WTC11 (cell line): ENCODE results near the gene TEP1. TPM values are rescaled to one million over a fixed set of nuclear protein-coding genes. Genes with fewer than 3 reads are reported as not detected.

ENCODE experiments used
- ATAC-seq: fragments of 200-7000 bp; cut with Tn5 transposase; 2 replicates; pipeline ENCODE4 v1.10.0; 2021; ENCODE audit warnings: mild to moderate bottlenecking, moderate library complexity
- CTCF ChIA-PET: fragments of 300-600 bp; sonication (Branson Sonifier 250); formaldehyde crosslinking; loops from one replicate; lab custom pipeline; 2021; ENCODE audit warnings: antibody characterized with exemption; lab: Charles Lee
- POLR2A ChIA-PET: fragments of 350-600 bp; sonication (Branson Sonifier 250); formaldehyde crosslinking; loops from one replicate; lab custom pipeline; 2021; ENCODE audit warnings: antibody characterized with exemption; lab: Charles Lee
- DNase-seq: peaks from one replicate; pipeline ENCODE4 v3.0.0; 2021; ENCODE audit warnings: low spot score
- H3K27ac Mint-ChIP-seq: 2 replicates; pipeline ENCODE4 v1.8.0; 2021; ENCODE audit warnings: mixed read lengths
- H3K27me3 Mint-ChIP-seq: 2 replicates; pipeline ENCODE4 v1.8.0; 2021; ENCODE audit warnings: low read depth, mild to moderate bottlenecking, moderate library complexity, mixed read lengths
- H3K36me3 Mint-ChIP-seq: 2 replicates; pipeline ENCODE4 v1.8.0; 2021; ENCODE audit warnings: mixed read lengths
- H3K4me1 Mint-ChIP-seq: 2 replicates; pipeline ENCODE4 v1.8.0; 2022; ENCODE audit warnings: mixed read lengths
- H3K4me3 Mint-ChIP-seq: 2 replicates; pipeline ENCODE4 v1.8.0; 2021; ENCODE audit warnings: mild to moderate bottlenecking, moderate library complexity, mixed read lengths
- H3K9me3 Mint-ChIP-seq: 2 replicates; pipeline ENCODE4 v1.8.0; 2021; ENCODE audit warnings: mixed read lengths
- ATF1 ChIP-seq: sonication (generic); formaldehyde crosslinking; IDR thresholded peaks from 2 replicates; pipeline ENCODE4 v1.8.1; 2023; ENCODE audit warnings: mild to moderate bottlenecking, moderate library complexity, missing genetic modification reagents
- E2F4 ChIP-seq: sonication (generic); formaldehyde crosslinking; IDR thresholded peaks from 2 replicates; pipeline ENCODE4 v1.8.1; 2022; ENCODE audit warnings: low read depth, mild to moderate bottlenecking, moderate library complexity, missing genetic modification reagents, borderline replicate concordance
- ERG ChIP-seq: fragments of 250-450 bp; sonication (Bioruptor Pico); IDR thresholded peaks from 2 replicates; pipeline ENCODE4 v1.8.0; 2021; ENCODE audit warnings: mild to moderate bottlenecking
- ESRRA ChIP-seq: sonication (generic); formaldehyde crosslinking; IDR thresholded peaks from 2 replicates; pipeline ENCODE4 v1.8.1; 2022; ENCODE audit warnings: mild to moderate bottlenecking, missing genetic modification reagents, borderline replicate concordance
- GABPB1 ChIP-seq: sonication (generic); formaldehyde crosslinking; IDR thresholded peaks from 2 replicates; pipeline ENCODE4 v1.8.1; 2023; ENCODE audit warnings: mild to moderate bottlenecking, missing genetic modification reagents
- GTF2I ChIP-seq: fragments of 250-450 bp; sonication (Bioruptor Pico); conservative IDR thresholded peaks from 2 replicates; pipeline ENCODE4 v1.4.0; 2021; ENCODE audit warnings: mild to moderate bottlenecking
- HMGXB4 ChIP-seq: sonication (generic); formaldehyde crosslinking; IDR thresholded peaks from 2 replicates; pipeline ENCODE4 v1.8.1; 2023; ENCODE audit warnings: mild to moderate bottlenecking, moderate library complexity, missing genetic modification reagents
- IRF2 ChIP-seq: sonication (generic); formaldehyde crosslinking; IDR thresholded peaks from 2 replicates; pipeline ENCODE4 v1.8.0; 2022; ENCODE audit warnings: low read depth, missing genetic modification reagents, borderline replicate concordance
- KAT7 ChIP-seq: sonication (generic); formaldehyde crosslinking; IDR thresholded peaks from 2 replicates; pipeline ENCODE4 v1.8.1; 2023; ENCODE audit warnings: missing genetic modification reagents, mild to moderate bottlenecking, borderline replicate concordance
- NFYB ChIP-seq: sonication (generic); formaldehyde crosslinking; conservative IDR thresholded peaks from 2 replicates; pipeline ENCODE4 v1.8.0; 2022; ENCODE audit warnings: low read depth, missing genetic modification reagents
- SOX15 ChIP-seq: fragments of 250-450 bp; sonication (Bioruptor Pico); IDR thresholded peaks from 2 replicates; pipeline ENCODE4 v1.9.0; 2021; ENCODE audit warnings: mild to moderate bottlenecking
- STAT6 ChIP-seq: sonication (generic); formaldehyde crosslinking; conservative IDR thresholded peaks from 2 replicates; pipeline ENCODE4 v1.8.1; 2023; ENCODE audit warnings: mild to moderate bottlenecking, low read depth, missing genetic modification reagents, moderate library complexity
- TEAD1 ChIP-seq: sonication (generic); formaldehyde crosslinking; IDR thresholded peaks from 2 replicates; pipeline ENCODE4 v1.8.0; 2022; ENCODE audit warnings: mild to moderate bottlenecking, missing genetic modification reagents
- TP53 ChIP-seq: sonication (generic); formaldehyde crosslinking; IDR thresholded peaks from 2 replicates; pipeline ENCODE4 v1.8.1; 2023; ENCODE audit warnings: mild to moderate bottlenecking, missing genetic modification reagents
- ZBTB43 ChIP-seq: sonication (generic); formaldehyde crosslinking; IDR thresholded peaks from 2 replicates; pipeline ENCODE4 v1.8.1; 2023; ENCODE audit warnings: mild to moderate bottlenecking, missing genetic modification reagents
- ZNF138 ChIP-seq: sonication (generic); formaldehyde crosslinking; conservative IDR thresholded peaks from 2 replicates; pipeline ENCODE4 v1.8.1; 2022; ENCODE audit warnings: mild to moderate bottlenecking, moderate library complexity, missing genetic modification reagents
- ZNF219 ChIP-seq: sonication (generic); formaldehyde crosslinking; IDR thresholded peaks from 2 replicates; pipeline ENCODE4 v1.8.0; 2023; ENCODE audit warnings: missing genetic modification reagents, mild to moderate bottlenecking, borderline replicate concordance
- total RNA-seq: library from RNA; stranded (reverse); gene quantifications from 3 replicates; pipeline ENCODE4 v1.2.3, GENCODE V29; 2021
- TF ChIP-seq, protein P1 (sequence below): sonication (generic); formaldehyde crosslinking; conservative IDR thresholded peaks from 2 replicates; pipeline ENCODE4 v1.8.1; 2022; ENCODE audit warnings: mild to moderate bottlenecking, missing genetic modification reagents
- TF ChIP-seq, protein P2 (sequence below): sonication (generic); formaldehyde crosslinking; IDR thresholded peaks from 2 replicates; pipeline ENCODE4 v1.8.0; 2022; ENCODE audit warnings: mild to moderate bottlenecking, missing genetic modification reagents
- TF ChIP-seq, protein P3 (sequence below): sonication (generic); formaldehyde crosslinking; IDR thresholded peaks from 2 replicates; pipeline ENCODE4 v1.8.1; 2022; ENCODE audit warnings: missing genetic modification reagents, borderline replicate concordance

Gene TEP1
- total RNA-seq, 1 experiment from 2014 or later, result 16.0 TPM

- peaks cover 42% of the 10 kb centered on the region for H3K36me3 Mint-ChIP-seq
- DNase-seq (no peak), ATAC-seq (no peak)
- no peaks in the 10 kb centered on the region for H3K9me3 Mint-ChIP-seq
- peaks cover 6% of the 10 kb centered on the region for H3K4me1 Mint-ChIP-seq
- no peak overlapping the region for H3K27ac Mint-ChIP-seq
- ChIA-PET POLR2A (no interaction called here), CTCF (interaction anchor here (0.7 kb wide), 1 partner anchor 31 kb away, joined by 4 read pairs; no protein-coding TSS in a partner anchor)
- TF ChIP-seq, protein P1, sequence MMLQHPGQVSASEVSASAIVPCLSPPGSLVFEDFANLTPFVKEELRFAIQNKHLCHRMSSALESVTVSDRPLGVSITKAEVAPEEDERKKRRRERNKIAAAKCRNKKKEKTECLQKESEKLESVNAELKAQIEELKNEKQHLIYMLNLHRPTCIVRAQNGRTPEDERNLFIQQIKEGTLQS, result no peak
- TF ChIP-seq STAT6 (CRISPR knock-in tag) (no peak), TP53 (CRISPR knock-in tag) (no peak), GABPB1 (CRISPR knock-in tag) (no peak), KAT7 (CRISPR knock-in tag) (no peak), ZBTB43 (no peak), E2F4 (CRISPR knock-in tag) (no peak), ZNF138 (CRISPR knock-in tag) (no peak), ESRRA (no peak), NFYB (CRISPR knock-in tag) (no peak), HMGXB4 (CRISPR knock-in tag) (no peak), SOX15 (CRISPR knock-in tag) (no peak), GTF2I (CRISPR knock-in tag) (no peak), TEAD1 (CRISPR knock-in tag) (no peak), IRF2 (CRISPR knock-in tag) (no peak), ZNF219 (CRISPR knock-in tag) (no peak), ATF1 (CRISPR knock-in tag) (no peak), ERG (CRISPR knock-in tag) (no peak)
- TF ChIP-seq, protein P2, sequence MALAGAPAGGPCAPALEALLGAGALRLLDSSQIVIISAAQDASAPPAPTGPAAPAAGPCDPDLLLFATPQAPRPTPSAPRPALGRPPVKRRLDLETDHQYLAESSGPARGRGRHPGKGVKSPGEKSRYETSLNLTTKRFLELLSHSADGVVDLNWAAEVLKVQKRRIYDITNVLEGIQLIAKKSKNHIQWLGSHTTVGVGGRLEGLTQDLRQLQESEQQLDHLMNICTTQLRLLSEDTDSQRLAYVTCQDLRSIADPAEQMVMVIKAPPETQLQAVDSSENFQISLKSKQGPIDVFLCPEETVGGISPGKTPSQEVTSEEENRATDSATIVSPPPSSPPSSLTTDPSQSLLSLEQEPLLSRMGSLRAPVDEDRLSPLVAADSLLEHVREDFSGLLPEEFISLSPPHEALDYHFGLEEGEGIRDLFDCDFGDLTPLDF (CRISPR knock-in tag), result no peak
- TF ChIP-seq, protein P3, sequence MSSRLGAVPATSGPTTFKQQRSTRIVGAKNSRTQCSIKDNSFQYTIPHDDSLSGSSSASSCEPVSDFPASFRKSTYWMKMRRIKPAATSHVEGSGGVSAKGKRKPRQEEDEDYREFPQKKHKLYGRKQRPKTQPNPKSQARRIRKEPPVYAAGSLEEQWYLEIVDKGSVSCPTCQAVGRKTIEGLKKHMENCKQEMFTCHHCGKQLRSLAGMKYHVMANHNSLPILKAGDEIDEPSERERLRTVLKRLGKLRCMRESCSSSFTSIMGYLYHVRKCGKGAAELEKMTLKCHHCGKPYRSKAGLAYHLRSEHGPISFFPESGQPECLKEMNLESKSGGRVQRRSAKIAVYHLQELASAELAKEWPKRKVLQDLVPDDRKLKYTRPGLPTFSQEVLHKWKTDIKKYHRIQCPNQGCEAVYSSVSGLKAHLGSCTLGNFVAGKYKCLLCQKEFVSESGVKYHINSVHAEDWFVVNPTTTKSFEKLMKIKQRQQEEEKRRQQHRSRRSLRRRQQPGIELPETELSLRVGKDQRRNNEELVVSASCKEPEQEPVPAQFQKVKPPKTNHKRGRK (CRISPR knock-in tag), result no peak
- no peak overlapping the region for H3K4me3 Mint-ChIP-seq
- H3K27me3 Mint-ChIP-seq, result no peaks in the 10 kb centered on the region
Observed at GRCh38 chr14:20384886-20385285, 28.4 kb downstream of the TEP1 start.
